Spleen (tissue), 7 donors: ENCODE data around the gene TUBA4B.

Experiments used
- POLR2A ChIP-seq, 3 donors: fragments of 450-650 bp; IDR thresholded peaks; one replicate each; pipeline ENCODE4 v1.5.1; 2017; ENCODE audit warnings: antibody characterized with exemption in 3 of 3, mild to moderate bottlenecking in 1 of 3
- POLR2AphosphoS5 ChIP-seq, 3 donors: sonication (generic); formaldehyde crosslinking; IDR thresholded peaks; one replicate each; pipeline ENCODE4 v1.5.1; 2017; ENCODE audit warnings: antibody characterized with exemption in 3 of 3
- TF ChIP-seq, protein P1 (sequence below), 11 experiments: fragments of 200-600 bp in 7 of 11; fragments of 450-650 bp in 4 of 11; sonication (generic) in 4 of 11; IDR thresholded peaks in 8 of 11; conservative IDR thresholded peaks in 3 of 11; 1 replicate in 7 of 11; 2 replicates in 4 of 11; pipeline versions ENCODE4 v1.4.0 to v1.8.0; 2016 to 2021; ENCODE audit warnings: antibody characterized with exemption in 11 of 11, inconsistent platforms in 4 of 11, mild to moderate bottlenecking in 1 of 11
- donor health status: DM: no; HTN: no; CAD: no; lungs with moderate emphysema.
- donor health status: DM: no; HTN: no; CAD: no.
- donor health status: DM: no; HTN: no; CAD: no.

DNA sequence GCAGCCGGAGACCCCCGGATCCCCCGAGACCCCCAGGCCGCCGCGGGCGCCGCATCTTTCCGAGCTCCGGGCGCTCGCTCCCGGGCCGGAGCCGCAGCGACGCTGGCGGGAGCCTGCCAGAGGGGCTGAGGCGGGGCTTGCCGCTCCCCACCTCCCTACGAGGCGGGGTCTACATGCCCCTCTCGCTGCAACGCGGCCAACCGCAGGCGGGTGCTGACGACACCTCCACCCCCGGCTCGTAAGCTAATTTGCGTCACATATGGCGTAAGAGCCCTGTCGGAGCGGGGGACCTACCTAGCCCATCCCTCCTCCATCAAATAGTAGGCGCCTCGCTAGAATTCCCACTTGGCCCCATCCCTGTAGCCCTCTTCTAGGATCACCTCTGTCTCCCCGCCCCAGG, 56.2 kb downstream of the TUBA4B start, which contains the start of gene PTPRN:
- no peak for TF ChIP-seq POLR2A (IDR thresholded peaks at IDR 0.05)
- TF ChIP-seq POLR2AphosphoS5 (IDR thresholded peaks at IDR 0.05), result no peak
- TF ChIP-seq, protein P1, sequence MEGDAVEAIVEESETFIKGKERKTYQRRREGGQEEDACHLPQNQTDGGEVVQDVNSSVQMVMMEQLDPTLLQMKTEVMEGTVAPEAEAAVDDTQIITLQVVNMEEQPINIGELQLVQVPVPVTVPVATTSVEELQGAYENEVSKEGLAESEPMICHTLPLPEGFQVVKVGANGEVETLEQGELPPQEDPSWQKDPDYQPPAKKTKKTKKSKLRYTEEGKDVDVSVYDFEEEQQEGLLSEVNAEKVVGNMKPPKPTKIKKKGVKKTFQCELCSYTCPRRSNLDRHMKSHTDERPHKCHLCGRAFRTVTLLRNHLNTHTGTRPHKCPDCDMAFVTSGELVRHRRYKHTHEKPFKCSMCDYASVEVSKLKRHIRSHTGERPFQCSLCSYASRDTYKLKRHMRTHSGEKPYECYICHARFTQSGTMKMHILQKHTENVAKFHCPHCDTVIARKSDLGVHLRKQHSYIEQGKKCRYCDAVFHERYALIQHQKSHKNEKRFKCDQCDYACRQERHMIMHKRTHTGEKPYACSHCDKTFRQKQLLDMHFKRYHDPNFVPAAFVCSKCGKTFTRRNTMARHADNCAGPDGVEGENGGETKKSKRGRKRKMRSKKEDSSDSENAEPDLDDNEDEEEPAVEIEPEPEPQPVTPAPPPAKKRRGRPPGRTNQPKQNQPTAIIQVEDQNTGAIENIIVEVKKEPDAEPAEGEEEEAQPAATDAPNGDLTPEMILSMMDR (IDR thresholded peaks at IDR 0.05 in 8 of 11, conservative IDR thresholded peaks at IDR 0.05 in 3 of 11), result no peak
